HG03342 (cell line): Measurements from ENCODE around the gene IFI16.
"Not testable (repeated sequence)": the region's sequence is repeated elsewhere in the genome, so short reads cannot be mapped to it uniquely, and the experiment has no call there.

Source experiments
- ATAC-seq: cut with Tn5 transposase; IDR thresholded peaks from one replicate; pipeline ENCODE4 v1.9.1; 2021; ENCODE audit warnings: mild to moderate bottlenecking, moderate library complexity; ENCODE audit not compliant: unreplicated experiment

The IFI16 gene

GRCh38 chr1:159007726-159008125 lies 2.0 kb upstream of the IFI16 start:
- no peak for ATAC-seq

GRCh38 chr1:159008744-159009188 lies 941 bp upstream of the IFI16 start:
- peak; percentile 79 for ATAC-seq

- ATAC-seq: no peak
These were observed 420 bp upstream of the IFI16 start for GRCh38 chr1:159009287-159009686.

GRCh38 chr1:159010391-159010790 lies 684 bp downstream of the IFI16 start:
- no peak for ATAC-seq

GRCh38 chr1:159011001-159011400 lies 1.3 kb downstream of the IFI16 start:
- not testable (repeated sequence) for ATAC-seq

GRCh38 chr1:159011751-159012150 lies 2.0 kb downstream of the IFI16 start:
- no peak for ATAC-seq

GRCh38 chr1:159012495-159012894 lies 2.8 kb downstream of the IFI16 start:
- ATAC-seq: no peak

- ATAC-seq: no peak
These were observed 4.4 kb downstream of the IFI16 start for GRCh38 chr1:159014003-159014571.

- no peak for ATAC-seq
These were observed 5.1 kb downstream of the IFI16 start for GRCh38 chr1:159014851-159015250.

- peak; percentile 94 for ATAC-seq
These were observed 5.8 kb downstream of the IFI16 start for GRCh38 chr1:159015440-159015909.

GRCh38 chr1:159023723-159024122 lies 14.0 kb downstream of the IFI16 start:
- ATAC-seq: no peak

GRCh38 chr1:159025043-159025442 lies 15.3 kb downstream of the IFI16 start:
- ATAC-seq: no peak

- ATAC-seq: not testable (repeated sequence)
These were observed 17.1 kb downstream of the IFI16 start for GRCh38 chr1:159026841-159027240.

GRCh38 chr1:159030311-159030710 lies 20.6 kb downstream of the IFI16 start:
- ATAC-seq: no peak

GRCh38 chr1:159030877-159031447 lies 21.3 kb downstream of the IFI16 start:
- ATAC-seq: no peak

- ATAC-seq: no peak
These were observed 30.5 kb downstream of the IFI16 start for GRCh38 chr1:159040206-159040605.

GRCh38 chr1:159040893-159041724 lies 31.4 kb downstream of the IFI16 start:
- no peak for ATAC-seq

GRCh38 chr1:159046486-159046885 lies 36.8 kb downstream of the IFI16 start:
- ATAC-seq: not testable (repeated sequence)

- ATAC-seq: no peak
These were observed 41.7 kb downstream of the IFI16 start for GRCh38 chr1:159051436-159051835.

- no peak for ATAC-seq
These were observed 44.7 kb downstream of the IFI16 start for GRCh38 chr1:159054427-159054826.

- no peak for ATAC-seq
These were observed 45.5 kb downstream of the IFI16 start for GRCh38 chr1:159055181-159055641.
